GM19351 (cell line): ENCODE results near the gene MADD.
"Not testable (repeated sequence)": the region's sequence is repeated elsewhere in the genome, so short reads cannot be mapped to it uniquely, and the experiment has no call there.

Experiments
- ATAC-seq: cut with Tn5 transposase; IDR thresholded peaks from one replicate; pipeline ENCODE4 v1.9.1; 2021; ENCODE audit warnings: mild to moderate bottlenecking, moderate library complexity; ENCODE audit not compliant: unreplicated experiment

The MADD gene

GRCh38 chr11:47272706-47273105, 2.8 kb downstream of the MADD start:
- ATAC-seq, result no peak

GRCh38 chr11:47274495-47275235, 4.7 kb downstream of the MADD start:
- ATAC-seq, result no peak

- ATAC-seq, result no peak
Observed at GRCh38 chr11:47276923-47277322, 7.0 kb downstream of the MADD start.

- ATAC-seq, result no peak
Observed at GRCh38 chr11:47278058-47278457, 8.1 kb downstream of the MADD start.

GRCh38 chr11:47278769-47279168, 8.8 kb downstream of the MADD start:
- no peak for ATAC-seq

GRCh38 chr11:47280099-47280498, 10.2 kb downstream of the MADD start:
- ATAC-seq, result no peak

GRCh38 chr11:47280860-47281259, 10.9 kb downstream of the MADD start:
- ATAC-seq, result no peak

GRCh38 chr11:47282462-47282861, 12.5 kb downstream of the MADD start:
- ATAC-seq, result no peak

- no peak for ATAC-seq
Observed at GRCh38 chr11:47284151-47284550, 14.2 kb downstream of the MADD start.

GRCh38 chr11:47285969-47286770, 16.2 kb downstream of the MADD start:
- no peak for ATAC-seq

- ATAC-seq, result no peak
Observed at GRCh38 chr11:47288066-47288465, 18.1 kb downstream of the MADD start.

- no peak for ATAC-seq
Observed at GRCh38 chr11:47289856-47290255, 19.9 kb downstream of the MADD start.

- no peak for ATAC-seq
Observed at GRCh38 chr11:47295385-47295784, 25.5 kb downstream of the MADD start.

GRCh38 chr11:47296045-47296444, 26.1 kb downstream of the MADD start:
- ATAC-seq, result no peak

GRCh38 chr11:47299078-47299477, 29.1 kb downstream of the MADD start:
- no peak for ATAC-seq

- ATAC-seq, result no peak
Observed at GRCh38 chr11:47302853-47303252, 32.9 kb downstream of the MADD start.

GRCh38 chr11:47305734-47306483, 36.0 kb downstream of the MADD start:
- ATAC-seq, result no peak

GRCh38 chr11:47306484-47306844, 36.5 kb downstream of the MADD start:
- ATAC-seq, result no peak

- ATAC-seq, result no peak
Observed at GRCh38 chr11:47308050-47308823, 38.3 kb downstream of the MADD start.

- no peak for ATAC-seq
Observed at GRCh38 chr11:47314992-47315391, 45.1 kb downstream of the MADD start.

- ATAC-seq, result not testable (repeated sequence)
Observed at GRCh38 chr11:47316501-47316900, 46.6 kb downstream of the MADD start.
